Chondrocyte (in vitro differentiated cells): ENCODE measurements around the gene CCDC91. TPM values are rescaled to one million over a fixed set of nuclear protein-coding genes. Genes with fewer than 3 reads are reported as not detected.
"Not testable (repeated sequence)": the region's sequence is repeated elsewhere in the genome, so short reads cannot be mapped to it uniquely, and the experiment has no call there.

Experiments used
- DNase-seq: peaks from one replicate; pipeline ENCODE4 v3.0.0; 2021; ENCODE audit warnings: mixed read lengths, low spot score
- H3K27ac Mint-ChIP-seq: one replicate; pipeline ENCODE4 v1.8.0; 2021; ENCODE audit warnings: mild to moderate bottlenecking, moderate library complexity, mixed read lengths; ENCODE audit not compliant: unreplicated experiment
- H3K27me3 Mint-ChIP-seq: 2 replicates; pipeline ENCODE4 v1.8.0; 2021; ENCODE audit warnings: low read depth, mixed read lengths
- H3K36me3 Mint-ChIP-seq: 2 replicates; pipeline ENCODE4 v1.8.0; 2021; ENCODE audit warnings: low read depth, mixed read lengths
- H3K4me1 Mint-ChIP-seq: 2 replicates; pipeline ENCODE4 v1.8.0; 2021; ENCODE audit warnings: low read depth, mild to moderate bottlenecking, mixed read lengths
- H3K4me3 Mint-ChIP-seq: one replicate; pipeline ENCODE4 v1.8.0; 2021; ENCODE audit warnings: mild to moderate bottlenecking, moderate library complexity, mixed read lengths; ENCODE audit not compliant: unreplicated experiment
- H3K9me3 Mint-ChIP-seq: 2 replicates; pipeline ENCODE4 v1.8.0; 2021; ENCODE audit warnings: low read depth, mixed read lengths
- CTCF ChIP-seq: fragments of 200-600 bp; sonication (generic); IDR thresholded peaks from 2 replicates; pipeline ENCODE4 v1.5.0; 2021; ENCODE audit warnings: antibody characterized with exemption, mild to moderate bottlenecking, moderate library complexity
- total RNA-seq: library from RNA; stranded (reverse); gene quantifications from 3 replicates; pipeline ENCODE4 v1.2.1, GENCODE V29; 2021

Gene CCDC91
- total RNA-seq, 1 donor from 2014 or later = 17.7 TPM

GRCh38 chr12:28257411-28257810 is 67.2 kb downstream of the CCDC91 start:
- no peak for TF ChIP-seq CTCF
- Mint-ChIP-seq H3K4me1 (peaks cover 18% of the 10 kb centered on the region), H3K9me3 (no peaks in the 10 kb centered on the region), H3K27me3 (no peaks in the 10 kb centered on the region), H3K27ac (no peak overlapping the region), H3K36me3 (peaks cover 2% of the 10 kb centered on the region), H3K4me3 (no peak overlapping the region)
- DNase-seq = no peak

- DNase-seq = no peak
These were observed 68.7 kb downstream of the CCDC91 start for GRCh38 chr12:28258998-28259397.

GRCh38 chr12:28265435-28266042 is 75.3 kb downstream of the CCDC91 start:
- Mint-ChIP-seq H3K27ac (no peak overlapping the region), H3K27me3 (no peaks in the 10 kb centered on the region), H3K9me3 (peaks cover 6% of the 10 kb centered on the region), H3K36me3 (peaks cover 7% of the 10 kb centered on the region), H3K4me1 (no peaks in the 10 kb centered on the region), H3K4me3 (no peak overlapping the region)
- no peak for DNase-seq
- TF ChIP-seq CTCF = no peak

More at GRCh38 chr12:28258998-28259397, 68.7 kb downstream of the CCDC91 start:
- no peaks in the 10 kb centered on the region for H3K27me3 Mint-ChIP-seq
- H3K27ac Mint-ChIP-seq = no peak overlapping the region
- H3K4me1 Mint-ChIP-seq = peaks cover 8% of the 10 kb centered on the region
- H3K36me3 Mint-ChIP-seq = peaks cover 4% of the 10 kb centered on the region
- no peaks in the 10 kb centered on the region for H3K9me3 Mint-ChIP-seq
- no peak overlapping the region for H3K4me3 Mint-ChIP-seq
- no peak for TF ChIP-seq CTCF

- H3K27ac Mint-ChIP-seq, H3K27me3 Mint-ChIP-seq, H3K4me3 Mint-ChIP-seq, H3K4me1 Mint-ChIP-seq, DNase-seq: not testable (repeated sequence)
- Mint-ChIP-seq H3K36me3 (peaks cover 18% of the 10 kb centered on the region), H3K9me3 (peaks cover 23% of the 10 kb centered on the region)
These were observed 77.8 kb downstream of the CCDC91 start for GRCh38 chr12:28267920-28268607.

GRCh38 chr12:28268608-28269229 is 78.5 kb downstream of the CCDC91 start:
- DNase-seq = no peak
- Mint-ChIP-seq H3K36me3 (peaks cover 18% of the 10 kb centered on the region), H3K27ac (no peak overlapping the region)

More at GRCh38 chr12:28268608-28269229, 78.5 kb downstream of the CCDC91 start:
- Mint-ChIP-seq H3K9me3 (peaks cover 23% of the 10 kb centered on the region), H3K4me3 (no peak overlapping the region), H3K27me3 (no peaks in the 10 kb centered on the region), H3K4me1 (no peaks in the 10 kb centered on the region)
- no peak for TF ChIP-seq CTCF
